GM12891 (cell line): ENCODE measurements around the gene PRPF18.

Experiments
- PAX5 ChIP-seq: IDR thresholded peaks from 2 replicates; pipeline ENCODE4 v1.6.1; 2011; ENCODE audit warnings: low read length, moderate library complexity, mild to moderate bottlenecking; ENCODE audit not compliant: insufficient read depth, severe bottlenecking
- POLR2A ChIP-seq: IDR thresholded peaks from 2 replicates; pipeline ENCODE4 v1.6.1; 2011; ENCODE audit warnings: low read depth, low read length, control low read depth
- POLR2AphosphoS5 ChIP-seq: IDR thresholded peaks from 2 replicates; pipeline ENCODE4 v1.6.1; 2011; ENCODE audit warnings: low read depth, low read length, control low read depth
- TAF1 ChIP-seq: IDR thresholded peaks from 2 replicates; pipeline ENCODE4 v1.6.1; 2011; ENCODE audit warnings: low read depth, low read length, control low read depth

DNA sequence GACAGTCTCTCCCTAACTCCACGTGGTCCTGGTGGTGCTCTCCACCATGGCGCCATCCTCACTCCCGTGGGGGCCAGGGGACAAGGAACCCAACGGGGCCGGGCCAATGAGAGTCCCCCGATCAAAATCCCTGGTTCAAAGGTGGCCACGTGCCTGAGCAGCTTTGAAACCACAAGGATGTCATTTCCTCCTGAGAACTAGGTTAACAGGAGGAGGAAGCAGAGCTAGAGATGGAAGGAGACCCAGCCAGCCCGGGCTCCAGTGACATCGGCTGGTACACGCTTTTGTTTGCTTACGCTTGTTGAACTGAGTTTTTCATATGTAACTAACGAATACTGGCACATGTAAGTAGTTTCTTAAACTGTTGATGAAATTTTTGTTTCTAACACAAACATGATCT is 61.7 kb downstream of the PRPF18 start:
- no peak for TF ChIP-seq POLR2AphosphoS5
- no peak for TF ChIP-seq TAF1
- TF ChIP-seq POLR2A: no peak
- no peak for TF ChIP-seq PAX5
